Kasumi-1 (cell line): ENCODE measurements around the gene CFAP58.

Experiments
- DNase-seq, 2 experiments: peaks; one replicate each; lab custom pipeline; 2025; lab: John Stamatoyannopoulos, UW

Gene CFAP58

DNA sequence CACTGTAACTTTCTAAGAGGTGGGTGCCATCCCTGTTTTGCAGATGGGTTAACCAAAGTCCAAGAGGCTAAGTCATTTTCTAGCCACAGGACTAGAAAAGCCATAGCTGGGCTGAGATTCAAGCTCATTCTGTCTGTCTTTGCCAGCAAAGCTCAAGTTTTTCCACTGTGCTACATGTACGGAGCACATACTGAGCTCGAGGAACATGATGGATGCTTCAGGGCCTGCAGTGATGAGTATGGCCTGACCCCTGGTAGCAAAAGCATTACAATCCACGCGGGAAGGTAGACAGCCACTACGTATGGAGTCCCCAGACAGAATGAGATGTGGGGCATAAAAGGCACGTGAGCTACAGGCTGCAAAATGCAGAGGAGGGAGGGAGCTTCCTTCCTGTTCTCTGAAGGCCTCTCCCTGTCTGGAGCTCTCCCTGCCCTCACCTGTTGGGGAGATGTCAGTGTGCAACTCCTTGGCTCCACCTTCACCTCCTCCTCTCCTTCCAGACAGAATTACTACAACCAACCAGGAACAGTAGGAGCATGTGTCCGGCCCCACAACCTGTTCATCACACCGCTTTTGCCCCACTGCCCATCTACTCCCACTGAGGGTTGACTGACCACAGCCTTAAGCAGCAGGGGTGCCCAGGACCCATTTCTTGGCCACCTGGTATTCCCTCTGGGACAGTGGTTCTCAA lies 31.8 kb upstream of the CFAP58 start:
- peak; percentile 21 to 26 for DNase-seq

DNA sequence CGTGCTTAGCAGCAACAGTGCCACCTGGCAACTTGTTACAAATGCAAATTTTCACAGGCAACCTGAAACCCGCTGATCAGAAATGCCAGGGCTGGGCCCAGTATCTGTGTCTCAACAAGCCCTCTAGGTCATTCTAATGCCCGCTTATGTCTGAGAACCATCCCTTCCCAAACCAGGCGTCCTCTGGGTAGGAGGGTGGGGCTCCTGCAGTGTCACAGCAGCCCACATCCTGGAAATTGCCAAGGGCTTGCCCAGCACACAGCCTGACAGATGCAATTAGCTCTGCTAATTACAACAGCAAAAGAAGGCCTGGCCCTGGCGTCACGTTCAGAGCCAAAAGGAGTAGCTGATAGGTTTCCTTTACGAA lies 31.2 kb upstream of the CFAP58 start:
- peak in 1 of 2 experiments; percentile 49 for DNase-seq

DNA sequence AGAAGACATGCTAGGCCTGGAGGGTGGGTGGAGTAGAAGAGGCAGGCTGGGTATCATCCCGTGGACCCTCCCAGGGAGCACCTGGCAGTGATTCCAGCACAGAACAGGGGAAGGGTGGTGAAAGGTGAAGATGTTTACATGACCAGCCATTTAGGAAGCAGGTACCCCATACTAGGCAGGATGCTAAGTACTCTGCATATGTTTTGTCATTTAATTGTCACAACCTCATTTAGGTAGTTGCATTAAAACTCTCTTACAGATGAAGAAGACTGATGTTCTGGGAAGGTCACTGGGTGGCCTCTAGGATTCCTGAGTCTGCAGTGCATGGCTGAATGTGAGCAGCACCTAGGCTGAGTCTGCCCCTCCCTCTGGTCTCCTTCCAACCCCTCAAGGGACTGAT lies 30.5 kb upstream of the CFAP58 start:
- no peak for DNase-seq

DNA sequence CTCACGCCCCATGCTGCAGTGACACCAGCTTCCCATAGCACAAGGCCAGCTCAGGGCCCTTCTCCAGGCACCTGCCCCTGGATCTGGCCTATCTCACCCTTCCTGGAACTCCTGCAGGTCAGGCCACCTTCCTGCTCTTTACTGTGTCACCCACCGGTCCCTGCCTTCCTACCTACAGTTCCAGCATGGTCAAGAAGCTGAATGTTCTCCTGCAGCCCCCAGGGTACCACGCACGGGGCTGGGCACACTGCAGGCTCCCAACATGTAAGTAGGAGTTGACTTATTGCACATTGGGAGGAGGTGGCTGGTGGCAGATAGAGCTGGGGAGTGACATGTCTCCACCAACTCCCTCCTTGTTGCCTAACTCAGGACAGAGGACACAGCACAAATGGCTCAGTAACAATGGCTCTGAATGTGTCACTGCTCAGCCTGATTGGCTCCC lies 29.9 kb upstream of the CFAP58 start:
- DNase-seq, result peak; percentile 49 to 70

DNA sequence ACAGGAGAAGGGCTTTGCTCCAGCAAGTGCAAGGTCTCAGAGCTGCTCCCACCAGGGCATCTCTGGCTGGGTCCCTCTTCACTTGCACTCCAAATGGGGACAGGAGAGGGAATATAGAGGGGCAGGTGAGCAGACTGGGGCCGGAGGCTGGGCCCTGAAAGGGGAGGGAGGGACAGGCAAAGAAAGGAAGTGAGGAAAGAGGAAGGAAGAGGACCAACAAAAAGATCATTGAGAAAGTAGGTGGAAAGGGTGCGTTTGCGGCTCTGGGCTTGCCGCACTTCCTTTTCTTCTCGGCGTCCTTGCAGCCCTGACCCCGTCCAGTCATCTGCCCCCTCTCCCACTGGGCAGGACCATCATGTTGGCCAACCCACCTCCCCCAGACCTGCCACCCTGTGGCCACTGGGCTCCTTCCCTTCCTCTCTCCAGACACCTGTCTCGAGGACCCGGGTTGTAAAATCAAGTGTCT lies 29.4 kb upstream of the CFAP58 start:
- peak; percentile 87 to 92 for DNase-seq

GRCh38 chr10:104324931-104325330 lies 28.7 kb upstream of the CFAP58 start:
- DNase-seq, result no peak

DNA sequence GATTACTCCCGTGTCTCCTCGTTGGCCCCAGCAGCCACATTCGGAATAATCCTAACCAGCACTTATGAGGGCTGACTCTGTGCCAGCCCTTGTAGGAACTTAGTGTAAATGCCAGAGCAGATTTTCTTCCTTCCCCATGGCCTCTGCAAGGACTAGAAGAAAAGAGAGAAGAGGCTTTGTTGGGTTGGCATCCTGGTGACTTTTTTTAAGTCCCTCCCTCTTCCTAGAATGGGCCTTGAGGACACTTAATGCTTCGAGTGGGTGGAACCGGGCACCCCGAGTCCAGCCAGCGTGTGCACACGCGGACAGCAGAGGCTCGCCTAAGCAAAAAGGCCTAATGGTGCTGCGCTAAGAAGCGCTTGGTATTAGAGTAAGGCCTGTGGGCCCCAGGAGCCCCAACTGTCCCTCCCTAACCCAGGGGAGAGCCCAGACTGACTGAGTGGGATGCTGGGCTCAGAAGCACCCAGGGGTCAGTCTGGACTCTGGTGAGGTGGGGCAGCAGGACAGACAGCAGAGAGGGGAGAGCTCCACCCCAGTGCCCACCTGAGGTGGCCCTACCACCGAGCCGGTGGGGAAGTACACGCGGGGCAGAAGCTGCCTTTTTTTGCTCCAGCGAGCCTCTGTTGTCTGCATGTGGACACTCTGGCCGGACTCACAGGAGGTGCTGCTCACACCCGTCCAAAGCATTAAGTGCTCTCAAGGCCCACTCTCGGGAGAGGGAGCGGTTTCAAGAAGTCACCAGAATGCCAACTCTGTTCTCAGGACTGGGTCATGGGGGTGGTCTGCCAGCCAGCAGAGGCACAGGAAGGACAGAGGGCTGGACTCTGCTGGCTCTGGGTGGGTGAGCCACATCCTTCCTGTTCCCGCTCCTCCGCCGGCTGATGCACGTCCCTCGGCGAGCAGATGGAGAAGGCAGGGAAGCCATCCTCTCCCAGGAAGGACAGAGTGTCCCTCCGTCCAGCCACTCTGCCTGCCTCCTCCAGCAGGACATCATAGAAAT lies 27.9 kb upstream of the CFAP58 start:
- peak; percentile 27 to 56 for DNase-seq

DNA sequence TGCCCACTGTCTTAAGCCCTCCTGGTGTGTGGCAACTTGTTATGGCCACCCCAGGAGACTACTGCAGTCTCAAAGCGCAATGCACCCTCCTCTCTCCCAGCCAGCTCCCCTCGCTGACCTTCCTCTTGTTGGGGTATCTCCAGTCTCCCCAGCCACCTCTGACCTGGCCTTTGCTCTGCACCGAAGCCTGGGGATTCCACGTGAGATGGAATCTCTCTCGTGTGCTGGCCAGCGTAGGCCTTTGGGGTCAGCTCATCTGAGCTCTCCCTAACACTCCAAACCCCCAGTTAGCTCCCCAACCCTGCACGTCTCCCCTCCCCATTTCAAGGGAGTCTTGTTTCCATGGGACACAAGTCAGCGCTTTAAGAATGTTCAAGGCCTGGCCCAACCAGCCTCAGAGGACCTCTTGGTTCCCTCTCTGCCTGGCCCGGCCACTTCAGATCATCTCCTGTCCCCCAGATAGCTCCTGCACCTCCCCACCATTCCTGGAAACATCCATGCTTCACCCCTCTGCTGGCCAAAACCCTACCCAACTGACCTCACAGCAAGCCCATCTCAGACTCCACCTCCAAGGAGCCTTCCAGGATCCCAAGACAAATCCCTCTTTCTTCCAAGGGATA lies 26.5 kb upstream of the CFAP58 start:
- no peak for DNase-seq

- peak; percentile 78 to 87 for DNase-seq
Measured at GRCh38 chr10:104327745-104328645, 25.6 kb upstream of the CFAP58 start.

DNA sequence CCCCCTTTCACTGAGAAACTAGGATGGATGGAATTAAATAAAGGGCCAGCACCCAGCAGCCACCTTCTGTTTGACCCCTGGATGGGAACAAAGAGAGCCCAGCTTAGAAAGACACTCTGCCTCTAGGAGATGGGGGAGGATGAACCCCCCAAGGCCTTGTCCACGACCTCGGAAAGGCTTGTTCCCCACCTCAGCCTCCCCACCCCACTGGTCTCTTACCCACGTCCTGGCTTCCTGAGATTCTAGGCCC lies 25.1 kb upstream of the CFAP58 start:
- no peak for DNase-seq

GRCh38 chr10:104328896-104329710 lies 24.5 kb upstream of the CFAP58 start:
- peak; percentile 86 to 89 for DNase-seq

GRCh38 chr10:104329735-104330134 lies 23.9 kb upstream of the CFAP58 start:
- no peak for DNase-seq

- no peak for DNase-seq
Measured at GRCh38 chr10:104330168-104331110, 23.2 kb upstream of the CFAP58 start.

- no peak for DNase-seq
Measured at GRCh38 chr10:104331208-104331838, 22.3 kb upstream of the CFAP58 start.

DNA sequence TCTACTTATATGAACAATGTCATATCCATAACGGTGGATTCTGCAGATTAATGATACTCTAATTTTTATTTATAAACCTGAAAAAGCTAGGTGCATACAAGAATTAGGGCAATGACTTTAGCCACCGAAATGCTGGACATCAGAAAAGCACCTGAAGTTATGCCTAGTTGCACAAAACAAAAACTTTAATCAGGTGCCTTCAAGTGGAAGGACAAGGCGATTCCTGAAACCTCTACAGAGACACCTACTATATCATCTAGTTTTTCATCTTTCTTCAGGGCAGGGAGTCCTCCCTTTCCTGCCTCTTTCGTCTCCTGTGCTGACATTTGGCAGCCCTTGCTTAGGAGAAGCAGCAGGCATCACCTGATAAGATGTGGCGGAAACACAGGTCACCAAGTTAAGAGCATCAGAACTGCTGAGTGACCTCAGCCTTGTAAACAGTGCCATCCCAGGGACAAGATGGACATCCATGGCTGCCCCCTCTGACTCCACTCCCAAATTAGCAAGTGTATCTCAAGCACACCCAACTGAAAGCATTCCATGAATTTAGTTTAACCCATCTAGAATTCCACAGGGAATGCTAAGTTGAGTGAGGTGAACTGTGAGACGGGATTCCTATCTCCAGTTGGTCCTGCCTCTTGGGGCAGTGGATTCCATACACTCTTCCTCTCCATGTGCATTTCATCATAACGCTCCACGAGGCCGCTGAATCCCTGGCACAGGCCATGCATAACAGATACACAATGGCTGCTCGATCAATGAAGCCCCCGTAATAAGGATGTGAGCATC lies 21.2 kb upstream of the CFAP58 start:
- DNase-seq, result no peak

DNA sequence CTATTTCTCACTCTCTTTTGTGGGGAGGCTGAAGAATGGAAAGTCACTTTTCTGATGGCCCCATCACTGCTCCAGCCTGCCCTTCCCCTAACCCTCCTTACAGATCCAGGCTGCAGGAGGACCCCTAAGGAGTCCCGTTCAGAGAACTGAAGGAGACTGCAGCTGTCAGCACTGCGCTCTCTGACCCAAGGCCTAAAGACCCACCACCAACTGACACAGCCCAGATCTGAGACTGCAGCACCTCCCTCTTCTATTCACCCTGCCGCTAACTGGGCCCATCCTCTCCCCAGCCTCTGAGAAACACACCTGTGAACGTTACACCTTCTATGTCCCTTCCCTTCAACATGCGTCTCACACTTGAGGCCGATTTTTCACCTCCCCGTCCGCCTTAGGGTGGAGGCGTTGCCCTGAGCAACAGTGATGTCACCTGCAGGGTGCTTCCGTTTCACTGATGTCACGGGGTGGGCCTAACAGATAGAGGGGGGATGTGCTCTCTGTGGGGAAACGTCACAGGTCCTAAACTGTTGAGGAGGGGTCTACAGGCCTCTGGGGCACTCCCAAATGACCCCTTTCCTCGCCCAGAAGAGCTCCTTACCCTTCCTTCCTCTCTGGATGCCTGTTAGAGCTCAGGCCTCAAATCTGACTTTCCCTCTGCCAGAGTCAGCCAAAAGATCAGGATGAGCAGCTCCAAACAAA lies 20.5 kb upstream of the CFAP58 start:
- DNase-seq, result no peak

- DNase-seq, result no peak
Measured at GRCh38 chr10:104333728-104334373, 19.8 kb upstream of the CFAP58 start.
